Retinal pigment epithelial cell (primary cell): Measurements from ENCODE around the gene SIMC1.

Experiments
- DNase-seq: peaks from one replicate; pipeline ENCODE4 v3.0.0-alpha.2; 2010; ENCODE audit warnings: low read depth
- H3K4me3 ChIP-seq: 2 replicates; pipeline ENCODE4 v1.5.1; 2011; ENCODE audit warnings: mild to moderate bottlenecking, low read length, control low read depth, moderate library complexity
- CTCF ChIP-seq: conservative IDR thresholded peaks from 2 replicates; pipeline ENCODE4 v1.5.1; 2011; ENCODE audit warnings: low read depth, low read length, control low read depth, inconsistent platforms

SIMC1 gene

GRCh38 chr5:176364765-176365350 is 126.6 kb downstream of the SIMC1 start:
- DNase-seq, result no peak

GRCh38 chr5:176365351-176366231 is 127.4 kb downstream of the SIMC1 start, which contains the start of gene ARL10:
ARL10 (plus strand) TSS chr5:176365487; CDS start chr5:176365564, 77 bp downstream.
- H3K4me3 ChIP-seq, result peak within 1 kb of the TSS; percentile 56
- TF ChIP-seq CTCF, result no peak

More at GRCh38 chr5:176364765-176365350, 126.6 kb downstream of the SIMC1 start:
- TF ChIP-seq CTCF, result no peak
- H3K4me3 ChIP-seq, result peak overlapping the region; percentile 56

GRCh38 chr5:176366232-176366894 is 128.1 kb downstream of the SIMC1 start:
- no peak for DNase-seq
- no peak for TF ChIP-seq CTCF
- peak overlapping the region; percentile 56 for H3K4me3 ChIP-seq

More at GRCh38 chr5:176365351-176366231, 127.4 kb downstream of the SIMC1 start, which contains the start of gene ARL10:
- DNase-seq, result no peak

GRCh38 chr5:176368726-176369125 is 130.5 kb downstream of the SIMC1 start:
- no peak for TF ChIP-seq CTCF
- no peak overlapping the region for H3K4me3 ChIP-seq
- DNase-seq, result no peak

- no peak for DNase-seq
- no peak overlapping the region for H3K4me3 ChIP-seq
- no peak for TF ChIP-seq CTCF
Observed at GRCh38 chr5:176369934-176370711, 131.9 kb downstream of the SIMC1 start.

- TF ChIP-seq CTCF, result no peak
- H3K4me3 ChIP-seq, result no peak overlapping the region
- no peak for DNase-seq
Observed at GRCh38 chr5:176371621-176372539, 133.7 kb downstream of the SIMC1 start.
